ENCODE measurements around the gene KCNE3.
A peak's percentile ranks its signal among the peaks of the same experiment; 100 is the strongest.

KCNE3 gene

DNA sequence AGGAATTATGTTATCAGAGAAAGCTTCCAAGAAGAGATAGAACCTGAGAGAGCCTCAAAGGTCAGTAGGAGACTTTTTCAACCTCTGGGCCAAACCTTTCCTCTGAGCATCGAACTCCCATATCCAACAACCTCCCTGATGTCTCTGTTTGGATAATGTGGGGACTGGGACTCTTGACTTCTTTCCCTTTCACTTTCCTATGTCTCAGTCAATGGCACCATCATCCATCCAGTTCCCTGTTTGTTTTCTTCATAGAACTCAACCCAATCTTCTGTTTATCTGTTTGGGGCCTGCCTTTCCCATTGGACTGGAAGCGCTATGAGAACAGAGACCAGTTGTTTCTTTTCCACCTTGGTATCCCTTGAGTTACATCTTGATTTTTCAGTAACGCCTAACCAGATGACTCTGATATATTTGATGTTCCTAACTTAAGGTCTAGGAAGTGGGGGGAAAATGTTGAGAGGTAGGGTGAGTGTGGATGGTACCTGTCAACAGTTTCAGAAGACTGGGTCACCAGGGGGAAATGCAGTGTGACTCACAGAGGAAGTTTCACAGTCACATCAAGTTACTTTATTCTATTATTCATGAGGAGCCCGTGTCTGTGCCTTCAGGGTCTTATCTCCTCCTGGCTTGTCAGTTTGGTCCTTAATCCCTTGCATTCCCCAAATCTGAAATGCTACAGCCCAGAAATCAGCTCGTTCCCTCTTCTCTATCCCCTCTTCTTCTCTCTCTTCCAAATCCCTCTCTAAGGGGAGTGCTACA, 4.5 kb upstream of the KCNE3 start:
- no peak for DNase-seq (ENCODE audit: low read depth in 2 of 2, low spot score in 1 of 2)

DNA sequence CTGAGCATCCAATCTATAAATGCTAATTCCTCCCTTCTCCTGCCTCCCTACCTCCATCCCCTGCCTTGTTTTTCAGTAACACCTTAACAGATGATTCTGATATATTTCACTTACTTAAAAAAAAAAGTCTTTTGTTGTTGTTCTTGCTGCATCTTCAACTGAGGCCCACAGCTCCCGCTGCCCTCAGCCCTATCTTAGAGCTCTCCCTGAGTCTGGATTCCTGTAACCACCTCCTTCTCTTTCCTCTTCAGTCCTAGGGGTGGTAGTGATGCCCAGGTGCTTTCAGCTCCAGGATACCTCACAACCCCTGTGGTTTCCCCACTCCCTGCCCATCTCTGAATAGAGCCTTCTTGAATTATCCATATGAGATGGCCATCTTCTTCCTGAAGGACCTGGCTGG, 3.7 kb upstream of the KCNE3 start:
- DNase-seq (ENCODE audit: low read depth in 2 of 2, low spot score in 1 of 2), result no peak

DNA sequence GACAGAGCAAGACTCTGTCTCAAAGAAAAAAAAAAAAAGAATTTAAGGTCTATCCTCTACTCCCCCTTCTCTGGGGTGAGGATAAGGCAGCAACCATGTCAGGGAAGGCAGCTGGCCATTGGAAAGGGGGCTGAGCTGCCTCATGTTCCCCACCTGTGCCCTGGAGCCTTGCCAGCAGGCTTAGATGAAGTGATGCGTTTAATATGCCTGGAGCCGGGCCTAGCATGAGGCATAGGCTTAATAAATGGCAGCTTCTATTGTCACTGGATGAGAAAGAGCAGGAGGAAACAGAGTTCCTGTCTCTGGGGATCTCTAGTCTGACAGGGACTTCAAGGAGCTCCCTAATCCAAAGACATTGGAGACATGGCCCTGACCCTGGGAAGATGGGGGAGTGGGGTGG, 3.2 kb upstream of the KCNE3 start:
- DNase-seq (ENCODE audit: low read depth in 2 of 2, low spot score in 1 of 2), result no peak

DNA sequence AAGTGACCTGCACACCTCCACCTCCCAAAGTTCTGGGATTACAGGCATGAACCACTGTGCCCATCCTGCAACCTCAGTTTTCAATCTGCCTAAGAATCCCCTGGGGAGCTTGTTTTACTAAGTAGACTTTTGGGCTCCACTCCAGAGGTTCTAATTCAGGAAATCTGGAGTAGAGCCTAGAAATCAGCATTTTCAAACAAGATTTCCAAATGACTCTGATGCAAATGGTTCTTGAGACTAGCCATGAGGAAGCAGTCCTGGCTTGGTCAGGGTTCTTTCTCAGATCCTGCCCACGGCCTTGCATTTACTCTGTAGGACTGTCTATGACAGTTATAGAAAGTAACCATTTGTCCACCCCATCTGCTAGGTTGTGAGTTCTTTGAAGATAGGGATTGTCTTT, 1.6 kb upstream of the KCNE3 start:
- DNase-seq (ENCODE audit: low read depth in 2 of 2, low spot score in 1 of 2), result no peak

DNA sequence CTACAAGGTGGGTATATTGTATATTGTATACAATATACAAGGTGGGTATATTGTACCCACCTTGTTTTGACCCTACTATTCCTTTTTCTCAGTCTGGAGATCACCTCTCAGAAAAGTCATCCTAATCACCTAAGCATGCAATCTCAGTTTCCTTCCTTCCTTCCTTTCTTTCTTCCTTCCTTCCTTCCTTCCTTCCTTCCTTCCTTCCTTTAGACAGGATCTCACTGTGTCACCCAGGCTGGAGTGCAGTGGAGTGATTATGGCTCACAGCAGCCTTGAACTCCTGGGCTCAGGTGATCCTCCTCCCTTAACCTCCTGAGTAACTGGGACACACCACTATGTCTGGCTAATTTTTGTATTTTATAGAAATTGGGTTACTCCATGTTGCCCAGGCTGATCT, 1.2 kb upstream of the KCNE3 start:
- no peak for DNase-seq (ENCODE audit: low read depth in 2 of 2, low spot score in 1 of 2)

DNA sequence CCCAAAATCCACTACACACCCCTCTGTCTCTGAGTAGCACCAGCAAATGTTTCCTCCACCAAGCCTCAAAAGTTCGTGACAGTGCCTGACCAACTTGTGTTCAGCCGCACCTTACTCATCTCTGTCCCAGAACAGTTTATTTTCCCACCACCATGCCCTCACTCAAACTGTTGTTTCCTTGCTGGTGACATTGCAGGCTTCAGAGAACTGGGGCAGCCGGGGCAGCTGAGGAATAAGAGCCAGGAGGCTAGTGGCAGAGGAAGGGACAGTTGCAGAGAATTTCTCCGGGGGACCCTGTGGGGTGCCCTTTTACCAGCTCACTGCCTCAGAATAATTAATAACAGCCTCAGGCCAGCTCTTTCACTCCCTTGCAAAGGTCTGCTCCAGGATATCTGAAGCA, 709 bp upstream of the KCNE3 start:
- no peak for DNase-seq (ENCODE audit: low read depth in 2 of 2, low spot score in 1 of 2)

DNA sequence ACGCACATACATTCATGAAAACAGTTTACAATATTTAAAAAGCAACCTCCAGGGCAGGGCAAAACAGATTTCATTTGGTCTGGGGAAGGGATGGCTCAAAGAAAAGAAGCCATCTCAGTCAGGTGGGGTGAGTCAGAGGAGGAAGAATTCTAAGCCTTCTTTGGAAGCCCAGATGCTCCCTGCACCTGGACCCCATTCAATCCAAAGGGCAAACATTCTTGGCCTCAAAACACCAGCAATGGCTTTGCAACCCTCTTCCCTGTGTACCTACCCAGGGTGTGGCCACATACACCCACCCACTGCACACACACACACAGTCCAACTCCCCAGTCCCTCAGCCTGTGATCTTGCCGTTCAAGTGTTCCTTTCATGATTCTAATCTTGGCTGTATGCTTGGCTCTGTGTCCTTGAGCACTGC, 2.0 kb downstream of the KCNE3 start:
- no peak for DNase-seq (ENCODE audit: low read depth in 2 of 2, low spot score in 1 of 2)

DNA sequence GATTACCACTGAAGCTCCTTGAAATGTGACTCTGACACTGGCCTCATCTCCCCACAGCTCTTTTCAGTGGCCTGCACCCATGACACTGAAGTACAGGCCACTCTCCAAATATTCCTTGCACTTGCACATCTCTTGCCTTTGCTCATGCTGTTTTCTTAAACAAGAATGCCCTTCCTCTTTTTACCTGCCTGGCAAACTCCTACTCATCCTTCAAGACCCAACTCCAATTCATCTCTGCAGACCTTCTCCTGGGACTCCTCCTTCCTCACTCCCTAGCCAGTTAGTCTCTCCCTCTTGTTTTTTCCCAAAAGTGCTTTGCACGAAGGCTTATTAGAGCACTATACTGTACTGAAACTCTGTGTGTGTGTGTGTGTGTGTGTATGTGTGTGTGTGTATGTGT, 2.6 kb downstream of the KCNE3 start:
- no peak for DNase-seq (ENCODE audit: low read depth in 2 of 2, low spot score in 1 of 2)

DNA sequence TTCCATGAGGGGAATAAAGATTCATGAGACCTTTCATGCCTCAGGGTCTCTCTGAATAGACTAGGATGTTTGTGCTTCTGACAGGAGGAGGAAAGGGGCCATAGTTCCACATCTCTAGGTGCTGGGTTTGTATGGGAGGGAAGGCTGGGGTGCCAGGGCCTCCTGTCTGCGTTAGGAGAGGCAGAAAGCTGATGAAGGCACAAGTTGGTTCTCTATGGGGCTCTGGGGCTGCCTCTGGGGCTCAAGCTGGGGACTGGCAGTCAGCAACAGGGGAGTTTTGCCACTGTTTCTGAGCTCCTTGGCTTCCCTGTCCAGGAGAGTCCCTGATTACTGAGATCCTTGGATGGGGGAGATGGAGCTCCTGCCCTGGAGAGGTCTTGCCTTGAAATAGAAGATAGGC, 4.1 kb downstream of the KCNE3 start:
- no peak for DNase-seq (ENCODE audit: low read depth in 2 of 2, low spot score in 1 of 2)

DNA sequence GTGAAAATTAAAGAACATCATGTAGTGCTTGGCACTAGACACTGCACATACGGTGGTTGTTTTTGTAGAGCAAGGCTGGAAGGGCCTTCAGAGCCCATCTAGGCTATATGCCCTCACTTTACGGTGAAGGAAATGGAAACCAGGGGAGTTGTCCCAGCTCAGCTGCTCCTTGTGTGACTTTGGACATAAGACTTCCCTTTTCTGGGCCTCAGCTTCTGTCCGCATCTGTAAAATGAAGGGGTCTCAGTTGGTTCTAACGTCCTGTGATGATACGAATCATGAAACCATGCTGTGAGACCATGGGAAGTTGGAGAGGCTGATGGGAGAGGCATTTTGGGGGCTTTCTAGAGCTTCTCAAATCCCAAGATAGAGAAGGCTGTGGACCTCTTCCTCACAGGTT, 4.7 kb downstream of the KCNE3 start:
- DNase-seq (ENCODE audit: low read depth in 2 of 2, low spot score in 1 of 2), result no peak

DNA sequence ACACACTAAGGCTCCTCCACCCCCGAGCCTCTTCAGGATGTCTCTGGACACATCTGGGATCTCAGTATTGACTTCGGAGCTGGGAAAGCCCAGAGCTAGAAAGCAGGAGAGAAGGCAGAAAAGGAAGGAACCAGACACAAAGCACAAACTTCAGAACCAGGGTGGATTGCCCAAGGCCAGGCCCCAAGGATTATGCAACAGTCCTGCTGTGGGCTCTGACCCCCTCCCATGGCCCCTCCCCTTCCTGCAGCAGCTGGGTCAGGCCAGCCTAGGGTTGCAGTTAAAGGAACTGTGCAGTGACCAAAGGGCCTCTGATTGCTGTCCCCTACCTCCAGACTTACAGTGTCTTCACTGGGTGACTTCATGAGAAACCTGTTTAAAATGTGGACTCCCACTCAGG, 5.3 kb downstream of the KCNE3 start:
- no peak for DNase-seq (ENCODE audit: low read depth in 2 of 2, low spot score in 1 of 2)

DNA sequence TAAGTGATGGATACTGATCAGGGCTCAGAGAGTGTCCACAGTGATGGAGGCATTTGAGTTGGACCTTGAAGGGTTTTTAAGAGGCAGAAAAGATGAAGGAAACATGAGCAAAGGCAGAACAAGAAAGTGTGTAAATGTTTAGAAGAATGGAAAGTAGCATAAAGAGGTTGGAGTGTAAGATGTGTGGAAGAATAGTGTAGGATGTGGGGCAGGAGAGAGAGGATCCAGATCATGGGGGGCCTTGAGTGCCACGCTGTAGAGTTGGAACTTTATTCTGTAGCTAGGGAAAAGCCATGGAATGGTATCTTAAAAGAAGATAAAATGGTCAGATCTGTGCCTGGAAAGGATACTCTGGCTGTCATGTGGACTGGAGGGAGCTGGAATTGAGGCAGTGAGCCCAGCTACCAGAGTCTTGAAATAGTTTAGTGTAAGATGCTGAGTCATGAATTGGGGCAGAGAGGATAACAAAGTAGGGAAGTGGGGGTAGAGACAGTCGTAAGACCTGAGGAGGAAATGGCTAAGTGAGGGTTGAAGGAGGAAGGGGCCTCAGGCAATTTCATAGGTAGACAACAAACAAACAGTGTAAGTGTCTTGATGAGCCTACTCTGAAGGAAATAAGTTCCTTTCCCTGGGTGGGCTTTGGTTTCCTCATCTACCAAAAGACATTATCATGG, 6.7 kb downstream of the KCNE3 start:
- no peak for DNase-seq (ENCODE audit: low read depth in 2 of 2, low spot score in 1 of 2)

DNA sequence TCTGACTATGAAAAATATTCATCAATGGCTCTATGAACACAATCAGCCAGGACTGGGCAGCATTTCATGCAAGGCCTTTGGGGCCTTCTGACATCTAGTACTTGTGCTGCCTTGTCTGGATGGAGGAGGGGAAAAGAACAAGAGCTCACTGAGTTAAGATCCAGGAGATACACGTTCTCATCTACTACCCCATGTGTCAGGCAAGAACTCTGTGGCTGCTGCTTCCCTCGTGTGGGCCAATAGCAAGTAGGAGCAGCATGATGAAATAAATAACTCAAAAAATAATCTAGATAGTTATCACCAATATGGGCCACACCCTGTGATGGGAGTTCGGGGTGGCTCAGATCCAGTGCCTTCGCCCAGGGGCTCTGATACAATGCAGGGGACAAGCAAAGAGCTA, 7.3 kb downstream of the KCNE3 start:
- no peak for DNase-seq (ENCODE audit: low read depth in 2 of 2, low spot score in 1 of 2)

DNA sequence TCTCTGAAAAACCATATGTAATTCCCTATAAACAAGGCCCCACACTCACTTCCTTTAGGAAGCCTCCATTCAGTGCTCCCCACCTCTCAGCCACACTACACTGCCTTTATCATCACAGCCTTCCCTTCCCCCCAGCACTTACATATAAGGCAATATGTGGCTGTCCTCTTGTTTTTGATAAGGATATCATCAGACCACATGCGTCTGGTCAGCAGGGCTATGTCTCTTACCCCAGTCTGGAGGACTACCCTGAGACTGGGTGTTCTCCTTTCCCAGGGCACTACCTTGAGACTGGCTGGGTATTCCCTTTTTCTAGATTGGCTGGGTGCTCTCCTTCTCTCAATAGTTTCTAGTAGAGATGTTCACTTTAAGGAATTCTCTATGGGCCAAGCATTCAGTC, 7.8 kb downstream of the KCNE3 start:
- DNase-seq (ENCODE audit: low read depth in 2 of 2, low spot score in 1 of 2), result no peak

DNA sequence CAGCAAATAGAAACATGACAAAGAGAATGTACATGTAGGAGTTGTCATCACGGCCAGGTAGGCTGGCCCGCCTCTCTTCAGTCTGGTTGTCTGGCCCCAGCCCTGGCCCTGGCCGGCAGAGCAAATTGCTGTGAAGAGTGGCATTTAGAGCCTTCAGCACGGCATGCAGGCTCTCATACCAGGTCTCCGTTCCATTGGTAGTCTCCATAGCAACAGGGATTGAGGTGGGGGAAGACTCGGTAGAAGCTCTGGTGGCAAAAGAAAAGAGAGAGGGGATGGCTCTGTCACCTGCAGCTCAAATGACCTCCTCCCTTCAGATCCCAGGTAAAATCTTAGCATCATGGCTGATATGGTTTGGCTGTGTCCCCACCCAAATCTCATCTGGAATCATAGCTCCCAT, 10.0 kb downstream of the KCNE3 start:
- DNase-seq (ENCODE audit: low read depth in 2 of 2, low spot score in 1 of 2), result no peak

DNA sequence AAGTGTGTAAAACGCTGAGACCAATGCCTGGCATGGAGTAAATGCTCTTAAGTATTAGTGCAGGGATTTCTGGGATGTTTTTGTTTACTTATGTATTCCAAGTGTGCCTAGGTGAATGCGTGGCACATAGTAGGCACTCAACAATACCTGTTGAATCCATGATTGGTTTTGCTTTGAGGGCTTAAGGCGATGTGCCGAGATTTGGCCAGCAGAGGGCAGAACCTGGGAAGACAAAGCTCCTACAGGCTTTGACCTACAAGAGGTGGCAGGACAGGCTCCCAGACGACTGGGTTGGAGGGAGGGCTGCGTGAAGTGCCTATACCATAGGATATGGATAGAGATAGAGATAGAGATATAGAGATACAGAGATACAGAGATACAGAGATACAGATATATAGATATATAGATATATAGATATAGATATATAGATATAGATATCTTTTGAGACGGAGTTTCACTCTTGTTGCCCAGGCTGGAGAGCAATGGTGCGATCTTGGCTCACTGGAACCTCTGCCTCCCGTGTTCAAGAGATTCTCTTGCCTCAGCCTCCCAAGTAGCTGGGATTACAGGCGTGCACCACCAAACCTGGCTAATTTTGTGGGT, 13.9 kb downstream of the KCNE3 start:
- DNase-seq (ENCODE audit: low read depth in 2 of 2, low spot score in 1 of 2), result peak in 1 of 2 donors; percentile 37

DNA sequence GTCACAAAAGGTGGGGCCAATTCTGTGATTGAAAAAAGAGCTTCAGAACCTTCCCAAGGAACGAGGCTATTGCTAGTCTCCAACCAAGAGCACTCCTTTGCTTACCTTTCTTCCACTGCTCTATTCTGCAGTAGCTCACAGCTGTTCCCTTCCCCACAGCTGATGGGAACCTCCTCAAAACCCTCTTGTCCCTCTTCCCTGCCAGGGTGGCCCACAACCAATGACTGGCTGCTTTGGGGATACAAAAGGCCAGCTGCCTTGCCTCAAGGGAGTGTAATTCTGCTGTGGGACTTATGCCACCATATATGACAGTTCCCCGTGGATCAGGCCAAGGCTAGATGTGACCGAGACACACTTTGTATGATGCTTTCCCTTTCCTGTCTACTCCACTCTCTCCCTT, 15.0 kb downstream of the KCNE3 start:
- no peak for DNase-seq (ENCODE audit: low read depth in 2 of 2, low spot score in 1 of 2)

DNA sequence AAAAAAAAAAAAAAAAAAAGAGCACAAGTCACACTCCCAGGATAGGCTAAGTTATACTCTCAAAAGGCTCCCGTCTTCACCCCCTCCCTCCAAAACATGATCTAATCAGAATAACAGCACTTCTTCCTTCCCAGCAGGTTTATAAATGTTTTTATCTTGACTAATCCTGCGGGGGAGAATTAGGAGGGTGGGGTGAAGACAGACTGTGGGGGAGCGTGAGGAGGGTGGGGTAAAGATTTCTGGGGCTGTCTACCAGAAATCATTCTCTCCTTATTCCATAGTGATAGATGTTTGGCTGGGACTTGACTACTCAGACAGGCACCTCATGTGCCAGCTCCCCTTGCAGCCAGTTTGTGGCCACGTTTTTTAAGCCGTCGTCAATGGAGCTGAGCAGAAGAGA, 17.0 kb downstream of the KCNE3 start:
- no peak for DNase-seq (ENCODE audit: low read depth in 2 of 2, low spot score in 1 of 2)

DNA sequence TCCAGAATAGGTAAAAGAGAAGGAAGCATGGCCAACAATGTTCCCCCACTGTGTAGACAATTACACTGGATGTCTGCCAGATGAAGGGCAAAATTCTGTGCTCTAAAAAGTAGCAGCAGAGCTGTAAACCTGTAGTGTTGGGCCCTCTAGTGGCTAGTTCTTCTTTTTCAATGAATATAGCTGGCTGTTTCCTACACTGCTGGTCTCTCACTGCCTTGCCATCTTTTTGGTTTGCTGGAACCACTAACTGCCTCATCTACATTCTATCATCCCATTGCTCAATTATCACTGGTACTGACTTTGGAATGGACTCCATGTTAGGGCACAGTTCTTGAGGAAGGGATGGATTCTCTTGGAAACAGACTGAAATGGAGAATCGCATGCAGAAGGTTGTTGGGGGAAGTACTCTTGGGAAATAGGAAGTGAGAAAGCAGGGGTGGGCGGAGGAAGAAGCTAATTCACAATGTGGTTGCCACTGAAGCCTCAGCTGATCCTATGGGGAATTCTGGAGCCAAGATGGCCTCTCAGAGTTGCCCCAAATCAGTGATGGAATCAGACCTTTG, 17.9 kb downstream of the KCNE3 start:
- DNase-seq (ENCODE audit: low read depth in 2 of 2, low spot score in 1 of 2), result no peak

DNA sequence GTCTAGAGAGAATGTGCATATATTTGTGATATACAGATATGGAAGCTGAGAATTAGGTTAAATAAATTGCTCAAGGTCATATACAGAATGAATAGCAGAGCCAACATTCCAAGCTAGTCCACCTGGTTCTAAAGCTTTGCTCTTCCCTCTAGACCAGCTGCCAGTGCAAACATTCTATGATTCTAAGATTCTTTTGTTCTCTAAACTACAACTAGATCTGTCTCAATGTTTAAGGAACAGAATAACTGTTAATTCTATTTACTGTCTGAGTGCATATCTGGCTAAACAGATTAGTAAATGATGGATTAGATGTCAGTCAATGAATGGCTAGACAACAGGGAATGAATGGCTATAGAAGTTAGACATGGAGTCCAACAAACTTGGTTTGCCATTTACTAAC, 19.6 kb downstream of the KCNE3 start:
- no peak for DNase-seq (ENCODE audit: low read depth in 2 of 2, low spot score in 1 of 2)

DNA sequence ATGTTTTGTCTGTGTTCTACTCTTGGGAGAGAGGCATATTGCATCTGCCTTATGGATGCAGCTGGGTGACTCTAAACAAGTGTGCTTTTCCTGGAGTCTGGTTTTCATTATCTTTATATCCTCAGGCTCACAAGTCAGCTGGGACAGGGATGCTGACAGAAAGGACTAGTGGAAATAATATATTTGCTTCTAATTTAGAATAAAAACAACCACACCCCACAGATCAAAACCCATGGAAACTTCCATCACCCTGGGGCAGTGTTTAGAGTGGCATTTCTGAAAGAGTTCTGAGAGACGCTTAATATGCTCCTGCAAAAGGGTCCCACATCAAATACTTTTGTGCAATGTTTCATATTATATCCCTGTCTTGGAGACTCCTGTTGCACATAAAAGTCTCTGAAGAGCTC, 20.8 kb downstream of the KCNE3 start:
- no peak for DNase-seq (ENCODE audit: low read depth in 2 of 2, low spot score in 1 of 2)

DNA sequence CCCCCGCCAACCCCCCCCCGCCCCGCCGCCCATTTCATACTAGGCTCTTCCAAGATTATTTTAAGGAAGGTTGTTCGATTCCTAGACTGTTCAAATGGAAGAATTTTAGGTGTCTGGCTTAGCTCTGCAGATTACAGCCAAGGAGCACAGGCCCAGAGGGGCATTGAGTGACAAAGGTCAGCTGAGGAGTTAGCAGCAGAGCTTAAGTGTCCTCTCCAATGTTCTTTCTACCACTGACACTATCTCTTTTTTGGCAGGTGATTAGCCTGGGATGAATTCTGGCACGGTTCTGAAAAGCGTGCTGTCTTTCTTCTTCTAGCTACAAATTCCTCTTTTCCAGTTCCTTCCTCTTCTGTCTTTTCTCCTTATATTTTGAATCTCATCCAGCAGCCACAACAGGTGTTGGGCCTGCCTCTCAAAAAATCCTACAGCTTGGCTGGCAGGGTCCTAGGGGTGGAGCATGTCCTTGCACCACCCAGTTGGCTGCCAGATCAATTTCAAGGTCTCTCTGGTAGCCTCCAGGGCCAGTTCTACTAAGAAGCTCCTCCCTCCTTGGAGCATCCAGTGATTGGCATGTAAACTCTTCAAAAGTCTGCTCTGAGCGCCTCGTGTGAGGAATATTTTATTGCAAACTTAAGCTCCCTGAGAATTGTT, 23.0 kb downstream of the KCNE3 start:
- no peak for DNase-seq (ENCODE audit: low read depth in 2 of 2, low spot score in 1 of 2)
